ENCODE results near the gene PRKAB2. TPM values are rescaled to one million over a fixed set of nuclear protein-coding genes. Genes with fewer than 3 reads are reported as not detected.
"Not testable (repeated sequence)": the region's sequence is repeated elsewhere in the genome, so short reads cannot be mapped to it uniquely, and the experiment has no call there.

Gene PRKAB2
- total RNA-seq, 1 experiment from 2014 or later = 14.4 TPM

DNA sequence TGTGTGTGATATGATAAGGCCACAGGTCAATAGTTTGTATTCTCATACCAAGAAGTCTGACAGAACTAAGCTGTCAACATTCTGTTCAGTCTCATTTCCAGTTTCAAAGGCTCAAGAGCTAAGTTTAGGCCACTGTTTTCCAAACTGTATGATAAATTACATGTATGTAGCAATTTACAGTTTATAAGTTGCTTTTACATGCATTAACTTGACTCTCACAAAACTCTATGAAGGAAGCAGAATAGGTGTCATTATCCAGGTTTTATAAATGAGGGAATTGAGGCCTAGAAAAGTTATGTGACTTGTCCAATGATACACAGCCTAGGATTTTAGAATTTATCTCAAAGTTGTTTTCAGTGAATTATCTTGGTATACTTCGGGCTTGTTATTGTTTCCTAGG, 29.5 kb upstream of the PRKAB2 start:
- Histone ChIP-seq H3K27ac (ENCODE audit: low read depth, low read length, poor library complexity, severe bottlenecking) (no peak overlapping the region), H3K4me3 (ENCODE audit: low read depth, low read length, poor library complexity, severe bottlenecking) (no peak overlapping the region), H3K9me3 (ENCODE audit: low read depth, low read length, poor library complexity, severe bottlenecking) (no peaks in the 10 kb centered on the region), H3K36me3 (ENCODE audit: insufficient read depth, low read length, poor library complexity, severe bottlenecking) (no peaks in the 10 kb centered on the region), H3K4me1 (ENCODE audit: insufficient read depth, low read length, poor library complexity, severe bottlenecking) (no peaks in the 10 kb centered on the region), H3K27me3 (replicated peaks; ENCODE audit: insufficient read depth, low read depth, low read length, poor library complexity) (no peaks in the 10 kb centered on the region)
- ChIA-PET CTCF (no interaction called here), POLR2A (ENCODE audit: low non-redundant PET) (no interaction called here)
- no TSS peak for BruUV-seq (replicated peaks)
- no peak for DNase-seq (ENCODE audit: low spot score)
- intact Hi-C loops (cut with micrococcal nuclease; ENCODE audit: unreplicated experiment) = no loop called here
- no peak for TF ChIP-seq EZH2 (IDR thresholded peaks at IDR 0.05; ENCODE audit: borderline replicate concordance, low read depth, low read length, poor library complexity, severe bottlenecking)

DNA sequence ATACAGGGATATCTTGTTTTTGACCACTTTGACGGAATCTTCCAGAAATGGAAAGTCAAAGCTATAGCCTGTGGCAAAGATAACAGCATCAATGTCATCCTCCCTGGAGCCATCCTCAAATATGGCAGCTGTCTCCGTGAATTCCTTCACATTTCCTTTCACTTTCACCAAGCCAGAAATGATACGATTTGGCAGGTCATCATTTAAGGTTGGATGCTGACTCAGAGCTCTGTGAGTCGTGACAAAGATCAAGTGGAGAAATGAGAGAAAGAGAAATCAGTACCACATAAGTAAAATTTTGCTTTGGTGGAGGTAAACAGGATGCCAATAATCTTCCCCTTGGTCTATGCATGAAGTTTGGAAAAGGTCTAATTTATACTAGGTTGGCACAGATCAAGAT, 29.0 kb upstream of the PRKAB2 start:
- no peak overlapping the region for H3K4me3 ChIP-seq (ENCODE audit: low read depth, low read length, poor library complexity, severe bottlenecking)
- H3K36me3 ChIP-seq (ENCODE audit: insufficient read depth, low read length, poor library complexity, severe bottlenecking) = no peaks in the 10 kb centered on the region
- no peaks in the 10 kb centered on the region for H3K27me3 ChIP-seq (replicated peaks; ENCODE audit: insufficient read depth, low read depth, low read length, poor library complexity)
- DNase-seq (ENCODE audit: low spot score) = no peak
- no TSS peak for BruUV-seq (replicated peaks)
- TF ChIP-seq, protein P1, sequence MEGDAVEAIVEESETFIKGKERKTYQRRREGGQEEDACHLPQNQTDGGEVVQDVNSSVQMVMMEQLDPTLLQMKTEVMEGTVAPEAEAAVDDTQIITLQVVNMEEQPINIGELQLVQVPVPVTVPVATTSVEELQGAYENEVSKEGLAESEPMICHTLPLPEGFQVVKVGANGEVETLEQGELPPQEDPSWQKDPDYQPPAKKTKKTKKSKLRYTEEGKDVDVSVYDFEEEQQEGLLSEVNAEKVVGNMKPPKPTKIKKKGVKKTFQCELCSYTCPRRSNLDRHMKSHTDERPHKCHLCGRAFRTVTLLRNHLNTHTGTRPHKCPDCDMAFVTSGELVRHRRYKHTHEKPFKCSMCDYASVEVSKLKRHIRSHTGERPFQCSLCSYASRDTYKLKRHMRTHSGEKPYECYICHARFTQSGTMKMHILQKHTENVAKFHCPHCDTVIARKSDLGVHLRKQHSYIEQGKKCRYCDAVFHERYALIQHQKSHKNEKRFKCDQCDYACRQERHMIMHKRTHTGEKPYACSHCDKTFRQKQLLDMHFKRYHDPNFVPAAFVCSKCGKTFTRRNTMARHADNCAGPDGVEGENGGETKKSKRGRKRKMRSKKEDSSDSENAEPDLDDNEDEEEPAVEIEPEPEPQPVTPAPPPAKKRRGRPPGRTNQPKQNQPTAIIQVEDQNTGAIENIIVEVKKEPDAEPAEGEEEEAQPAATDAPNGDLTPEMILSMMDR (conservative IDR thresholded peaks at IDR 0.05; ENCODE audit: low read depth, low read length) = no peak
- TF ChIP-seq EZH2 (IDR thresholded peaks at IDR 0.05; ENCODE audit: borderline replicate concordance, low read depth, low read length, poor library complexity, severe bottlenecking) = no peak
- CTCF ChIA-PET = no interaction called here
- intact Hi-C loops (cut with micrococcal nuclease; ENCODE audit: unreplicated experiment) = no loop called here
- no peaks in the 10 kb centered on the region for H3K9me3 ChIP-seq (ENCODE audit: low read depth, low read length, poor library complexity, severe bottlenecking)
- no peaks in the 10 kb centered on the region for H3K4me1 ChIP-seq (ENCODE audit: insufficient read depth, low read length, poor library complexity, severe bottlenecking)
- H3K27ac ChIP-seq (ENCODE audit: low read depth, low read length, poor library complexity, severe bottlenecking) = no peak overlapping the region
- POLR2A ChIA-PET (ENCODE audit: low non-redundant PET) = no interaction called here

DNA sequence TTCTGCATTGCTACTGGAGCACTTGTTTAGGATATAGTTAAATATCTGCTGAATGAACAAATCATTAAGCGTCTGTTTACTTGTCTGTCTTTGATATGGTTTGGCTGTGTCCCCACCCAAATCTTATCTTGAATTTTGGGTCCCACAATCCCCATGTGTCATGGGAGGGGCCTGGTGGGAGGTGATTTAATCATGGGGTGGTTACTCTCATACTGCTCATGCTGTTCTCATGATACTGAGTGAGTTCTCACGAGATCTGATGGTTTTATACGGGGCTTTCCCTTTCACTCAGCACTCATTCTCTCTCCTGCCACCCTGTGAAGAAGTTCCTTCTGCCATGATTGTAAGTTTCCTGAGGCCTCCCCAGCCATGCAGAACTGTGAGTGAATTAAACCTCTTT, 25.1 kb upstream of the PRKAB2 start:
- H3K27me3 ChIP-seq (replicated peaks; ENCODE audit: insufficient read depth, low read depth, low read length, poor library complexity); BruUV-seq (replicated peaks); H3K27ac ChIP-seq (ENCODE audit: low read depth, low read length, poor library complexity, severe bottlenecking); H3K4me3 ChIP-seq (ENCODE audit: low read depth, low read length, poor library complexity, severe bottlenecking); POLR2A ChIA-PET (ENCODE audit: low non-redundant PET); intact Hi-C loops (cut with micrococcal nuclease; ENCODE audit: unreplicated experiment); DNase-seq (ENCODE audit: low spot score); H3K4me1 ChIP-seq (ENCODE audit: insufficient read depth, low read length, poor library complexity, severe bottlenecking); CTCF ChIA-PET; H3K9me3 ChIP-seq (ENCODE audit: low read depth, low read length, poor library complexity, severe bottlenecking); H3K36me3 ChIP-seq (ENCODE audit: insufficient read depth, low read length, poor library complexity, severe bottlenecking): not testable (repeated sequence)

DNA sequence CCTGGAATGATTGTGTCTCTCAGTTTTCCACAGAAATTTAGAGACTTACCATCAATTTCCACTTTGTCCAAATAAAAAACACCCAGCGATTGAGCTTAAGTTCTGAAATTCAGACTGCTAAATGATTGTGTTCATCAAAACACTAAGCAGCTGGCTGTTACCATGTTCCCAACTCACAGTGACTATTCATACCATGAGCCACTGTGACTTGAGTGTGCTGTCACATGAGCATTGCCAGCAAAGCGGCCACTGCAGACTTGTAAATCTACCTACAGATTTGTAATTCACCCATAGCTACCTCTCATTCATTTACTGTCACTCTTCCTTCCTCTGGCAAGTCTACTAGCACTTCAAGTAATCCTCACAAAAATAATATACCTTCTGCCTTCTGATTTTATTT, 17.2 kb upstream of the PRKAB2 start:
- Histone ChIP-seq H3K4me1 (ENCODE audit: insufficient read depth, low read length, poor library complexity, severe bottlenecking) (no peaks in the 10 kb centered on the region), H3K27me3 (replicated peaks; ENCODE audit: insufficient read depth, low read depth, low read length, poor library complexity) (peaks cover 4% of the 10 kb centered on the region), H3K27ac (ENCODE audit: low read depth, low read length, poor library complexity, severe bottlenecking) (no peak overlapping the region), H3K4me3 (ENCODE audit: low read depth, low read length, poor library complexity, severe bottlenecking) (no peak overlapping the region), H3K36me3 (ENCODE audit: insufficient read depth, low read length, poor library complexity, severe bottlenecking) (no peaks in the 10 kb centered on the region), H3K9me3 (ENCODE audit: low read depth, low read length, poor library complexity, severe bottlenecking) (no peaks in the 10 kb centered on the region)
- POLR2A ChIA-PET (ENCODE audit: low non-redundant PET) = no interaction called here
- CTCF ChIA-PET = no interaction called here
- intact Hi-C loops (cut with micrococcal nuclease; ENCODE audit: unreplicated experiment) = no loop called here
- DNase-seq (ENCODE audit: low spot score) = no peak
- no peak for TF ChIP-seq EZH2 (IDR thresholded peaks at IDR 0.05; ENCODE audit: borderline replicate concordance, low read depth, low read length, poor library complexity, severe bottlenecking)
- TF ChIP-seq, protein P1 (conservative IDR thresholded peaks at IDR 0.05; ENCODE audit: low read depth, low read length) = no peak
- BruUV-seq (replicated peaks) = no TSS peak

All from A673 (cell line).